D721Med (cell line): Measurements from ENCODE around the gene TXNDC5.

Source experiments
- DNase-seq: peaks from one replicate; pipeline ENCODE4 v3.0.0; 2011; ENCODE audit warnings: low spot score; ENCODE audit not compliant: insufficient read length
- FAIRE-seq: peaks from 2 replicates; lab custom pipeline; 2011; peaks lifted over from hg19 to GRCh38; lab: Jason Lieb, UNC
- TF ChIP-seq, protein P1 (sequence below): IDR thresholded peaks from 2 replicates; pipeline ENCODE4 v1.5.1; 2012; ENCODE audit warnings: mild to moderate bottlenecking, control low read depth; ENCODE audit not compliant: insufficient read depth; ENCODE audit errors: missing control alignments

TXNDC5 gene

DNA sequence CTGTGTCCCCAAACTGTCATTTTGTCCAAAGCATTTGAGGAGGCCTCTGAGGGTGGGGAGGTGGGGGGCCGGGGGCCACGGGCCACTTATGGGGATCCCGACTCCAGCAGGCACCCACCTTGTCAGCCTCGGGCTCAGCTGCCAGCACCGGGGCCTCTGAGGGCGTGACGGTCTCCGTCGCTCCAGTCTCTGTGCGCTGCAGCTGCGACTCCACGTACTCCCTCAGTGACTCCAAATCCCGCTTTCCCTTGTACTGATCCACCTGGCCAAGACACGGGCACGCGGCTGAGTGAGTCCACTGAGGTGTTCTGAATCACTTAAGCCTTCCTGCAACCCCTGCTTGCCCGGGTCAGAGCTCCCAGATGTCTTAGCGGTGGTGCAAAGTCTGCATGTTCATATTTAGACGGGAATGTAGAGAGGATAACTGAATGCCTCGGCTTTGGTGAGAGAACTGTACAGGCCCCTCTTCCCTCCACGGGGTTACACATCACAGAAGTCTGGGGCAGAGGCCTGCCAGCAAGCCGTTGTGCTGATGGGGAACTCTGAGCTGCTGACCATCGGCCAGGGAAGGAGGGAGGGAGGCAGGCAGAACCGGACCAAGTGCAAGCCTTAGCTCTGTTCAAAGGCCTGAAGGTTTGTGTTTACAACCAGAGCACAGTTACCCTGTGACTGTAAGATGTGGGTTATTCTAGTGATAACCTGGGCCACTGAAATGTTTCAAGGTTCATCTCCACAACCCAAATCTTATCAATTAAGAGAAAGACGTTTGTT, 21.8 kb downstream of the TXNDC5 start:
- TF ChIP-seq, protein P1, sequence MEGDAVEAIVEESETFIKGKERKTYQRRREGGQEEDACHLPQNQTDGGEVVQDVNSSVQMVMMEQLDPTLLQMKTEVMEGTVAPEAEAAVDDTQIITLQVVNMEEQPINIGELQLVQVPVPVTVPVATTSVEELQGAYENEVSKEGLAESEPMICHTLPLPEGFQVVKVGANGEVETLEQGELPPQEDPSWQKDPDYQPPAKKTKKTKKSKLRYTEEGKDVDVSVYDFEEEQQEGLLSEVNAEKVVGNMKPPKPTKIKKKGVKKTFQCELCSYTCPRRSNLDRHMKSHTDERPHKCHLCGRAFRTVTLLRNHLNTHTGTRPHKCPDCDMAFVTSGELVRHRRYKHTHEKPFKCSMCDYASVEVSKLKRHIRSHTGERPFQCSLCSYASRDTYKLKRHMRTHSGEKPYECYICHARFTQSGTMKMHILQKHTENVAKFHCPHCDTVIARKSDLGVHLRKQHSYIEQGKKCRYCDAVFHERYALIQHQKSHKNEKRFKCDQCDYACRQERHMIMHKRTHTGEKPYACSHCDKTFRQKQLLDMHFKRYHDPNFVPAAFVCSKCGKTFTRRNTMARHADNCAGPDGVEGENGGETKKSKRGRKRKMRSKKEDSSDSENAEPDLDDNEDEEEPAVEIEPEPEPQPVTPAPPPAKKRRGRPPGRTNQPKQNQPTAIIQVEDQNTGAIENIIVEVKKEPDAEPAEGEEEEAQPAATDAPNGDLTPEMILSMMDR, result no peak
- FAIRE-seq, result no peak

DNA sequence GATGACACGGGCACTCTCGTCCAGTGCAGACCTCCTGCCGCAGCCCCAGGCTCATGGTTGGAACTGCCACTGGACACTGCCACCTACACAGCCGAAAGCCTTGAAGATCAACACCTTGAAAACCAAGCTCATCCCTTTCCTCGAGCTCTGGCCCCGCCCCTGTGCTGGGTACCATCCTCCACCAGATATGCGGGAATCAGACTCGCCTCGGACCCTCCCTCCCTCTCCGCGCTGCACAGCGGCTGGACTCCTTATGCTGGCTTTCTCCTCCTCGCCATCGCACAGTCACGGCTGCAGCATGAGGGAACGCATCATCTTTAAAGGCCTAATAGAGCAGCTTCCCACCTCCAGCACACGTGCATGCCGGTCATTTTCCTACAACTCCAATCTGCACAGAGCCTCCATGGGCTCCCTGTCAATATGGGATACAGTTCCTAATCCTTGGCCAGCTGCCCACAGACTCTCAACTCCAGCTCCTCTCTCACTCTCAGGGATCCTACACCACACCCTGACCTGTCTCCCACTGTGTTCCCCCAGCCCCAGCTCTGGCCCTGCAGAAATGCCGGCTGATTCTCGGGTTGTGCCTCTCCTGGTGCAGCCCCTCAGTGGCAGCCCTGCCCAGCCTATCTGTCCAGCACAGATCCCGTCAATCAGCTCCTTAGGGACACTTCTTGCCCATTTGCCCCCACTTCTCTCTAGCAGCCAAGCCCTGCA, 23.2 kb downstream of the TXNDC5 start:
- FAIRE-seq, result no peak
- TF ChIP-seq, protein P1, result no peak
- DNase-seq, result no peak

More for the DNA sequence above, 21.8 kb downstream of the TXNDC5 start:
- no peak for DNase-seq

DNA sequence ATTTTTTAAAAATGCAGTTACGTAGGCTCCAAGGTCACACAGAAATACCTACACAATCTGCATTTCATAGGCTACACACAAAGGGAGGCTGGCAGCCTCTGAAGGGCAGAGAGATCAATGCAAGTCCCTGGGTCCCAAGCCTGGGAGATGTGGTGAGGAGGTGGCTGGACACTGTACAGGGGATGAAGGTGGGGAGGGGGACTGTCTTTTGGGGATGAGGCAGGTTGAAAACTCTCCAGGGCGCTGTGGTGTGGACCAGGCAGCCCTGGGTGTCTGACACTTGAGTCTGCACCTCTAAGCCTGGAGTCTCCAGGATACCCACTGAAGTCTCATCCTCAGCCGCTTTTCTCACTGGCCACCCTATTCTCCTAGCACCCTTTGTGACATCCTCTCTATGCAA, 24.5 kb downstream of the TXNDC5 start:
- TF ChIP-seq, protein P1, result no peak
- FAIRE-seq, result no peak
- DNase-seq, result no peak

DNA sequence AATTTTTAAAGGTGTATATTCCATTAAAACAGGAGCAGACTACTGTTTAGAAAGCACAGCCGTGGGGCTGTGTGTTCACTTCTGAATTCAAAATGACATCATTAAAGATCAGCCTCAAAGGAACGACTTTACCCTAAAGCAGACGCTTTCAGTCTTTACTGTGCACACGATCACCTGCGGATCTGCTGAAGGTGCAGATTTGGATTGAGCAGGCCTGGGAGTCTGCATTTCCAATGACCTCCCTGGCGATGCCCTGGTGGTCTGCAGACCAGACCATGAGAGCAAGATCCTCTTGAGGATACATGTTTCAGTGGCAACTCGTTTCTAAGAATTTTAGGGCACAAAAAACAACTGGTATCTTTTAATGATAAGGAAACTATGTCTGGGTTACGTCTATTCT, 27.2 kb downstream of the TXNDC5 start:
- FAIRE-seq, result no peak
- TF ChIP-seq, protein P1, result no peak
- DNase-seq, result no peak

DNA sequence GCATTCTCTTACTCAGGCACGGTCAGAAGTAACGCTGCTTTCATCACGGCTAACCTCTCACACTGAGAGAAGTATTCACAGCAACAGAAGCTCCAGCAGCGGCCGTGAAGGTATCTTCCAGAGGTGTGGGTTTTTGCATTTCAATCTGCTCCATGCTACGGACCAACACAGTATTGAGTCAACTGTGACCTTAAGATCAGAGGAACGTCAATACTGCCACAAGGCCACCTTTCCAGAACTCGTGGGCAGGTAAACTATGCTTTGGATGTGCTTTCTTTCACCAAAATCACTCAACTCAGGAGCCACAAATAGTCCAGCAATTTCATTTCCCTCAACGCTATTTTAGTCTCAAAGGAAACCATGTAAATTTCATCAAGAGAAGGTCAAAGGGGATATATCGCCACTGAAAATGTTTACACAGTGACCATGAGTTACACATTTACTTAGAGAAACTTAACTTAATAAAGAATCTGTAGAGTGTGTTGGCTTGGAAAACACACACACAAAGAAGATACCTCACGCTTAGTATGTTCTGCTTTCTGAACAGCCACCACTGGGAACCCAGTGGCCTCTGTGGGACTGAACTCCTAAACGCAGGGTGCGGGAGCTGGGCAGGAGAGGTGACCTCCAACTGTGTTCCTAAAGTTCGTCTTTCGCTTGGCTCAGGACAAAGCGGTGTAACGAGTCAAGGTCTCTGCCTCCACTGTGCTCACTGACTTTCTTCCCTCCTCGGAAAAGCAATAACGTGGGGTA, 27.9 kb downstream of the TXNDC5 start:
- FAIRE-seq (no peak), DNase-seq (no peak)
- TF ChIP-seq, protein P1, result no peak

DNA sequence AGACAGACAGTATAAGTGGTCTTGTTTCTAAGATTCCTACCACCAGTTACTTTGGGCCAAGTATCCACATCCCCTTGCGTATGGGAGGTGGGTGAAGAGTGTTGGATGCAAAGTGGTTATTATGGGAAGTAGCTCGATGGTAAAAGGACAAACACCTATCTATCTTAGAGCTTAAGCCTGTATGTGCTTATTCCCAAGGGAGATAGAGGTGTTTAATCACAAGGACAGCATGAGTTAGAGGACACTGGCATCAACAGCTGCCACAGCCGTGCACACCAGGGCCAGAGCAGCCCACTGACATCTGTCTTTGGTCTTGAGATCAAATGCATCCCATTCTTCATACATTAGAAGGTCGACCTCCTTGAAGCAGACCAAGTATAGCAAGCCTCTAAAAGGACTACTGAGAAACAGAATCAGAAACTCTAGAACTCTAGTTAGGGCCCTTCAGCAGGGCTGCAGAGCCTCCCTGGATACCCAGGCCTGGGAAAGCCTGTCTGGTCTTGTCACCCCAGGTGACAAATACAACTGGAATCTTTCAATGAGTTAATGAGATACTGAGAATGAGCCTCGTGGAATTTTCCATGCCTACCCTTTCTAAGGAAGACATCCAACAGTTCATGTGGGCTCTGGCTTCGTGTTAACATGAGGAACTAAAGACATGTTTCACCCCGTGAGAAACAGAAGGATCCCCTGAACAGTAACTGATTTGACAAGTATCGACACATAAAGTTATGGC, 28.7 kb downstream of the TXNDC5 start:
- FAIRE-seq (no peak), DNase-seq (no peak)
- TF ChIP-seq, protein P1, result no peak
